Measurements from ENCODE around the gene ANTXR2.
"Not testable (repeated sequence)": the region's sequence is repeated elsewhere in the genome, so short reads cannot be mapped to it uniquely, and the experiment has no call there.

The ANTXR2 gene

DNA sequence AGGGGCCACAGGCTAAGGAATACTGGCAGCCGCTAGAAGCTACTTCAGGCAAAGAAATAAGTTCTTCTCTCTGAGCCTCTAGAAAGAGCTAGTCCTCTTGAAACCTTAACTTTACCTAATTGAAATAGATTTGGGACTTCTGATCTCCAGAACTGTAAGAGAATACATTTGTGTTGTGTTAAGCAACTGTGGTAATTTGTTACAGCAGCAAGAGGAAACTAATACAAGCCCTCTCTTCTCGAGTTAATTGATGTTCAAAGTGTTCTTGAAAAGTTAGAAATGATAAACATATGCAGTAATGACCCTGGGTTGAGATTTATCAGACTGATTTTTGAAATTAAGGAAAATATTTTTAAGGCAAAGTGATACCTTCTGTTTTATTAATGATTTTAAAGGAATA lies 172.8 kb downstream of the ANTXR2 start:
- DNase-seq (ENCODE audit: extremely low read depth, low read depth), result no peak

DNA sequence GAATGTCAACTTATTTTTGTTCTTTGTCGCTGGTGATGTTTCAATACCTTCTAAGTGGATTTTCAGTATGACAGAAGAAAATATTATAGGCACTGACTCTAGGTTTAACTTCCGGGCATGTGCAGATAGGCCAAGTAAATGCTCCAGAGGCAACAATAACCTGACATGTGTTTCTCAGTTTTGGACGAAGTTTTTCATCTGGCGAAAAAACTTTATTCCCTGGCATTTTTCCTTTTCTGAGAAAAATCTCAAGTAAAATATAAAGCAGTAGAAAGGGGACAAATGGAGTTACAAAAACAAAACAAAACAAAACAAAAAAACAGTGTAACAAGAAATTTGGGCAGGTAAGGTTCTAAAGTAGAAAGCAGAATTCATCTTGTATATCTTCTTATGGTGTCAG lies 173.5 kb downstream of the ANTXR2 start:
- TF ChIP-seq, protein P1, sequence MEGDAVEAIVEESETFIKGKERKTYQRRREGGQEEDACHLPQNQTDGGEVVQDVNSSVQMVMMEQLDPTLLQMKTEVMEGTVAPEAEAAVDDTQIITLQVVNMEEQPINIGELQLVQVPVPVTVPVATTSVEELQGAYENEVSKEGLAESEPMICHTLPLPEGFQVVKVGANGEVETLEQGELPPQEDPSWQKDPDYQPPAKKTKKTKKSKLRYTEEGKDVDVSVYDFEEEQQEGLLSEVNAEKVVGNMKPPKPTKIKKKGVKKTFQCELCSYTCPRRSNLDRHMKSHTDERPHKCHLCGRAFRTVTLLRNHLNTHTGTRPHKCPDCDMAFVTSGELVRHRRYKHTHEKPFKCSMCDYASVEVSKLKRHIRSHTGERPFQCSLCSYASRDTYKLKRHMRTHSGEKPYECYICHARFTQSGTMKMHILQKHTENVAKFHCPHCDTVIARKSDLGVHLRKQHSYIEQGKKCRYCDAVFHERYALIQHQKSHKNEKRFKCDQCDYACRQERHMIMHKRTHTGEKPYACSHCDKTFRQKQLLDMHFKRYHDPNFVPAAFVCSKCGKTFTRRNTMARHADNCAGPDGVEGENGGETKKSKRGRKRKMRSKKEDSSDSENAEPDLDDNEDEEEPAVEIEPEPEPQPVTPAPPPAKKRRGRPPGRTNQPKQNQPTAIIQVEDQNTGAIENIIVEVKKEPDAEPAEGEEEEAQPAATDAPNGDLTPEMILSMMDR (IDR thresholded peaks at IDR 0.05; ENCODE audit: low read depth, low read length), result no peak
- no peak for DNase-seq (ENCODE audit: extremely low read depth, low read depth)

More for the DNA sequence above, 172.8 kb downstream of the ANTXR2 start:
- TF ChIP-seq, protein P1 (IDR thresholded peaks at IDR 0.05; ENCODE audit: low read depth, low read length), result no peak

DNA sequence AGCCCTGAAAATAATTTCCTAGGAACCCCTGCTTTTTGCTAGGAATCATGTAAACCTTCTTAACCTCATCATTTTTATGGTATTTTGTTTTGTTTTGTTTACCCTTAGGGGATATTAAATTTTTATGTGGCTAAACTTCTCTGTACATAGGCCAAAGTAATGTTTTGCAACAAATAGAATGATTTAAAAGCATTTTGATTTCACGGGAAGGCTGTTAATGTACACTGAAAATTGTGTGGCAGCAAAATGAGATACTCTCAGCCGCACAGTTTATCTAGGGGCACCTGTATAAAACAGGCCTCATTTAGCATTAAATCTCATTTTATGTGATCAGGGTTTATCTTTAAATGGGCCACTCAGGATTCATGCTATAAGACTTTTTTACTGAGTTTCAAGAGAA lies 175.0 kb downstream of the ANTXR2 start:
- no peak for DNase-seq (ENCODE audit: extremely low read depth, low read depth)
- TF ChIP-seq, protein P1 (IDR thresholded peaks at IDR 0.05; ENCODE audit: low read depth, low read length), result no peak

GRCh38 chr4:79897174-79897573 lies 175.9 kb downstream of the ANTXR2 start:
- TF ChIP-seq, protein P1 (IDR thresholded peaks at IDR 0.05; ENCODE audit: low read depth, low read length), result no peak
- DNase-seq (ENCODE audit: extremely low read depth, low read depth), result no peak

DNA sequence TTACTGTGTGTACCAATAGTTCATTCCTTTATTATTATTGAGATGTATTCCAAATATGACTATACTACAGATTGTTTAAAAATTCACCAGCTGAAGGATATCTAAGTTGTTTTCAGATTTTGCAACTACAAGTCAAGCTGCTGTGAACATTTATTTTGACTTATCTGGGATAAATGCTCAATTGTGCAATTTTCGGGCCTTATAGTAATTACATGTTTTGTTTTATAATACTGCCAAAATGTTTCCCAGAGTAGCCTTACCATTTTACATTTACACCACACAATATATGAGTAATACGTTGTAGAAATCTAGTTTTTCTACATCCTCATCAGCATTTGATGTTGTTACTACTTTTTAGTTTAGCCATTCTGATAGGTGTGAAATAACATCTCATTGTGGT lies 179.6 kb downstream of the ANTXR2 start:
- no peak for DNase-seq (ENCODE audit: extremely low read depth, low read depth)
- TF ChIP-seq, protein P1 (IDR thresholded peaks at IDR 0.05; ENCODE audit: low read depth, low read length), result no peak

- DNase-seq (ENCODE audit: extremely low read depth, low read depth), result not testable (repeated sequence)
Measured at GRCh38 chr4:79889026-79889425, 184.0 kb downstream of the ANTXR2 start.

GRCh38 chr4:79886557-79886956 lies 186.5 kb downstream of the ANTXR2 start:
- TF ChIP-seq, protein P1 (IDR thresholded peaks at IDR 0.05; ENCODE audit: low read depth, low read length), result no peak
- no peak for DNase-seq (ENCODE audit: extremely low read depth, low read depth)

DNA sequence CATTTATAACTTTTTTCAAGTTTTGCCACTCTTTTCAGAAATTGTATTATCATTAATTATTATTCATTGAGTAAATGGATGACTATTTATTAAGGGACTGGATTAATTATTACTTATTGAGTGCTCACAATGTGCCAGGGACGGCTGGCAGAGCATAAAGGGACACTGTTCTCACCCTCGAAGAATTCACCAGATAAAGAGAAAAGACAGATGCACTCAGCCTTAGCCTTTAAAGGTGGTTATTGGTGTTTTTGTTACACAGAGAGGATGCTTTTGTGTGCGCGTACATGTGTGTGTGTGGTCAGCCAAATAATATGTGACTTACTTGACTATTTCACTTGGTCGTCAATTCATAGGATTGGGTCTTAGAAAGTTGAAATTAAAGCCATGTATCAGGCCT lies 187.0 kb downstream of the ANTXR2 start:
- no peak for DNase-seq (ENCODE audit: extremely low read depth, low read depth)
- TF ChIP-seq, protein P1 (IDR thresholded peaks at IDR 0.05; ENCODE audit: low read depth, low read length), result no peak
